HG02642 (cell line): ENCODE measurements around the gene SLC27A5.

ENCODE experiments used
- ATAC-seq: cut with Tn5 transposase; IDR thresholded peaks from one replicate; pipeline ENCODE4 v1.9.1; 2021; ENCODE audit warnings: mild to moderate bottlenecking; ENCODE audit not compliant: unreplicated experiment, poor library complexity

Gene SLC27A5, protein sequence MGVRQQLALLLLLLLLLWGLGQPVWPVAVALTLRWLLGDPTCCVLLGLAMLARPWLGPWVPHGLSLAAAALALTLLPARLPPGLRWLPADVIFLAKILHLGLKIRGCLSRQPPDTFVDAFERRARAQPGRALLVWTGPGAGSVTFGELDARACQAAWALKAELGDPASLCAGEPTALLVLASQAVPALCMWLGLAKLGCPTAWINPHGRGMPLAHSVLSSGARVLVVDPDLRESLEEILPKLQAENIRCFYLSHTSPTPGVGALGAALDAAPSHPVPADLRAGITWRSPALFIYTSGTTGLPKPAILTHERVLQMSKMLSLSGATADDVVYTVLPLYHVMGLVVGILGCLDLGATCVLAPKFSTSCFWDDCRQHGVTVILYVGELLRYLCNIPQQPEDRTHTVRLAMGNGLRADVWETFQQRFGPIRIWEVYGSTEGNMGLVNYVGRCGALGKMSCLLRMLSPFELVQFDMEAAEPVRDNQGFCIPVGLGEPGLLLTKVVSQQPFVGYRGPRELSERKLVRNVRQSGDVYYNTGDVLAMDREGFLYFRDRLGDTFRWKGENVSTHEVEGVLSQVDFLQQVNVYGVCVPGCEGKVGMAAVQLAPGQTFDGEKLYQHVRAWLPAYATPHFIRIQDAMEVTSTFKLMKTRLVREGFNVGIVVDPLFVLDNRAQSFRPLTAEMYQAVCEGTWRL

DNA sequence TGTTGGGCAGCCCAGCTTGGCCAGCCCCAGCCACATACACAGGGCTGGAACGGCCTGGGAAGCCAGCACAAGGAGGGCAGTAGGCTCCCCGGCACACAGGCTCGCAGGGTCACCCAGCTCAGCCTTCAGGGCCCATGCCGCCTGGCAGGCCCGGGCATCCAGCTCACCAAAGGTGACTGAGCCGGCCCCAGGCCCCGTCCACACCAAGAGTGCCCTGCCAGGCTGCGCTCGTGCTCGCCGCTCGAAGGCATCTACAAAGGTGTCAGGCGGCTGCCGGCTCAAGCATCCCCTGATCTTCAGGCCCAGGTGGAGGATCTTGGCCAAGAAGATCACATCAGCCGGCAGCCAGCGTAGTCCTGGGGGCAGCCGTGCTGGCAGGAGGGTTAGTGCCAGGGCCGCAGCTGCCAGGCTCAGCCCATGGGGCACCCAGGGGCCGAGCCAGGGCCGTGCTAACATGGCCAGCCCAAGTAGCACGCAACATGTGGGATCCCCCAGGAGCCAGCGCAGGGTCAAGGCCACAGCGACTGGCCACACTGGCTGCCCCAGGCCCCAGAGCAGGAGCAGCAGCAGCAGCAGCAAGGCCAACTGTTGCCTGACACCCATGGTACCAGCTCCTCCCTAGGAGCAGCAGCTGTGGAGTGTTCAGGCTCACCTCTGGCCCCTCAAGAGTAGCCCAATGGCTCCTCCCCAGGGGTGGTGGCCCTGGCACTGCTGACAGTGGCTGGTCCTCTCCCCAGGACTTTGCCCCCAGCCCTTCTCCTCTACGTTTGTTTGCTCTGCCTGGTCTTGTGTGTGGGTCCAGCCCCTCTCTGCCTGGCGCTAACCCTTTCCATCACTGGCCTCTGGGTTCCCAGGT lies at the start of gene SLC27A5:
TSS of gene SLC27A5 (minus strand) at position 640 of the 856 bp plus-strand sequence. CDS start at position 603, 37 bp downstream.
- no peak for ATAC-seq

DNA sequence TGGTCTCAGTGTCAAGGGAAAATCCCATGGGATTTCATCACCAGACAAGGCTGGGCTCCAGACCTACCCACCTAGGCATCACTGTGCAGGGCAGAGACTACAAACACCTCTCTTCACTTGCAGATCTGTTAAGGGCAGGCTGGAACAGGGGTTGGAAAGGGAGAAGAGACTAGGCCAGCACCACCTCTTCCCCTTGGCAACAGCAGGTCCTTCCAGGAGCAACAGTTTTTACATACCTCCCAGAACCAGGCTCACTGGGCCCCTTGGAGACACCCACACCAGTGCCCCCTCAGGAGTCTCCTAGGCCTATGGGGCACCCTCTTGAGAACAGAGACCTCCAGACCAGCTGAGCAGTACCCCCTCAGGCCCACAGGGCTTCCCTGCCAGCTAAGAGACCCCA lies 49.1 kb upstream of the SLC27A5 start:
- no peak for ATAC-seq

DNA sequence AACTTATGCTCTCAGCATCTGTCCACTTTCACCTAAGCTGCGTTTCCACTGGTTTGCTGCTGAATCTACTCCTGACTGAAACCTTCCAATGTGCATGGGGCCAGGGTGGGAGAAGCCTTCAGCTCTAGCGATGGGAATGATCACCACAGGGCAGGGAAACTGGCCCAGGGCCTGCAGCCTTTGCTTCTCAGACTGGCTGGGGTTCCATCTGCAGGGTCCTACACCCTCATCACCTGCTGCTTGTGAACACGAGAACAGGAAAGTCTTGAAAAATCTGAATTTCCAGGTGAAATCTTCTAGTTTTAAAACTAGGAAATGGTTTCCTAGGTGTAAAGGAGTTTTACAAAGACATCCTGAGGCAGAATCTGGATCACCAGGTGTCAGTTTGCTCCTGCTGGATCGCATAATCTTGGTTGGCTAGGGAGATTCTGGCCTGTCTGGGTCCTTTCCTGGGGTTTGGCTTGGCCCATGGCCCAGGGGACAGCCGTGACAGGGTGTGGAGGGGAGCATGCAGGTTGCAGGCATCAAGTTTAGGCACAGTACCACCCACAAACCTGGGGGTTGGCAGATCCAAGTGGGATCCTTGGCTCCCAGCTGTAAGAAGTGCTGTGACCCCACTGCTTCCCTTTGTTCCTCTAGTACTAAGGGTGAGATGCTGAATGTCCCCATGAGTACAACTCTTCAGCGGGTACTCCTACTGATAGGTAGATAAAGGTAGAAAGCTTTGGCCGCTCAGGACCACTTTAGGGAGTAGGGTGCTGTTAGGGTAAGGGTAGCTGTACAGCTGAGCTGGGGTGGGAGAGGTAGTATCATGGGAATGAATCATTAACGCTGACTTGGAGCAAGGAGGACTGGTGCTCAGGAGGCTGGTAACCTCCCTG lies 48.5 kb upstream of the SLC27A5 start:
- no peak for ATAC-seq

DNA sequence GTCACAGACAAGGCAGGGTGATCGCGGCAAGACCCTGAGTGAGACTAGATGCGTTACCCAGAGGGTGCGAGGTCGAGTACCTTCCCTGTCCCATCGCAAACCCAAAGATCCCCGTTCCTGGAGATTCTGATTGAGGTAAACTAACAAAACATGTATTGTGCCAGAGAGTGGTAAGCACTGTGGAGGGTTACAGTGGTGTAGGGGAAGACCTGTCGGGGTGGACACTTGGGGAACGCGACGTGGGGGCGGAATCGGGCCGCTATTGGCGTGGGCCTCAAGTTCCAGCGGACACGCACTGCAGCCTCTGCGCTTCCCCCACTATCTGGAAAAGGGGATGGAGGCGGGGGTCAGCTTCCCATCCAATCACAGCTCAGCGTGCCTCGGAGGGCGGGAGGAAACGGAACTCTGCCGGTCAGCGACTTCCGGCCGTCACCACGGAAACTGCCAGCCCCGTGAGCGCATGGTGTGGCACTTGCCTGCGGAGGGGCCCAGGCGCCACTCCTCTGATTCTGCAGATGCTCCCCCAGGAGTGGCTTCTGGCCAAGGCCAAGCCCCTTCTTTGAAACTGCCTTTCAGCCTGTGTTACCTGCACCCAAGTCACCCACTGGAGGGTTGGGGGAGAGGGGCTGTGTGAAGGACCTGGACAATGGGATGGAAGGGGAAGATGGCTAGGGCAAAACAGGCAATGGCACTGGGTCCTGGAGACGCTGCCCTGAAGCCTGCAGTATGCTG lies 47.6 kb upstream of the SLC27A5 start:
- ATAC-seq: peak; percentile 26

DNA sequence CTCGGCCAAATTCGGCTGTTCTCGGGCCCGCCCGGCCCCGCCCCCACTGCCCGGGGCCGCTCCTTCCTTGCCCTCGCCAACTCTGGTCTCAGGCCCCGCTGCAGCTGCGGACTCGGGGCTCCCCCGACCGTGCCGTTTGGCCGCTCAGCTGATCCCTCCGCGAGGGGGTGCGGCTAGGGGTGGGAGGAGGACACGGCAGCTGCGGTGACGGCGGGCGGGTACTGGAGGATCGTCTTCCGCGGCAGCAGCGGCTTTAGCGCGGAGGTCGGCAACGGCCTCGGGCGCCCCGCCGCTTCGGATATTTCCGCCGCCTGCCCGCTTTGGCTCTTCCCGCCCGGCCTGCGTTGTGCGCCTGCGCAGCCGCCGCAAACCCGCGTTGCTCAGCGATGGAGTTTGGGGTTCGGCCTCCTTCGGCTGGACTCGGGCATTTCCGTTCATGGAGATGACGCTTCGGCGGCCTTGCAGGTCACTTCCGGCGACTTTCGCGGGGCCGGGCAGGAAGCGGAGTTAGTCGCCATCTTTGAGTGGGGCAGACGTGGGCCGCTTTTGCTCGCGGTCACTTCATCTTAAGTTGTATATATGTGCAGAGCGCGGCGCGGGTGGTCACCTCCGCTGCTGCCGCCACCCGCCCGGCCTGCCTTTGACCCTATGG lies 47.0 kb upstream of the SLC27A5 start:
- peak; percentile 60 for ATAC-seq

DNA sequence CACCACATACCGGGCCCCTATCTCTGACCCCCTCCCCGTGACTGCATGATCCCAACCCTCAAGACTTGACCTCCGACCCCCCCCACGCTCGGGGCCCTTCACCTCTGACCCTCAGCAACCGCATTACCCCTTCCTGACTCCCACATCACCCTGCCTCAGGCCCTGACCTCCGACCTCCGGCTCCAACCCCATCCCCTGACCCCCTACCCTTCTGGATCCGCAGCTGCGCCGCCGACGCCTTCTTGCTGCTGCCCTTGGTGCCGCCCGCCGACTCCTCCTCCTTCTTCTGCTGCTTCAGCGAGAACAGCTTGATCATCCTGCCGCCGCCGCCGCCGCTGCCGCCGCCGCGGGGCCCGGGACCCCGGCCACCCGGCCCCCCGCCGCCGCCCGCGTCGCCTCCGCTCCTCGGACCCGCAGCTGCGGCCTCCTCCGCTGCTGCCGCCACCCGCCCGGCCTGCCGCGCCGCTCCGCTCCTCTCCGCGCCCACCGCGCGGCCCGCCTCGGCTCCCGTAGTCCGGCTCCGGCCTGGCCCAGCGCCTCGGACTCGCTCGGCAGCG lies 46.4 kb upstream of the SLC27A5 start, which contains the start of gene UBE2M:
TSS of gene UBE2M (minus strand) at position 546 of the 557 bp plus-strand sequence. CDS start at position 316, 230 bp downstream.
- peak; percentile 0 for ATAC-seq

DNA sequence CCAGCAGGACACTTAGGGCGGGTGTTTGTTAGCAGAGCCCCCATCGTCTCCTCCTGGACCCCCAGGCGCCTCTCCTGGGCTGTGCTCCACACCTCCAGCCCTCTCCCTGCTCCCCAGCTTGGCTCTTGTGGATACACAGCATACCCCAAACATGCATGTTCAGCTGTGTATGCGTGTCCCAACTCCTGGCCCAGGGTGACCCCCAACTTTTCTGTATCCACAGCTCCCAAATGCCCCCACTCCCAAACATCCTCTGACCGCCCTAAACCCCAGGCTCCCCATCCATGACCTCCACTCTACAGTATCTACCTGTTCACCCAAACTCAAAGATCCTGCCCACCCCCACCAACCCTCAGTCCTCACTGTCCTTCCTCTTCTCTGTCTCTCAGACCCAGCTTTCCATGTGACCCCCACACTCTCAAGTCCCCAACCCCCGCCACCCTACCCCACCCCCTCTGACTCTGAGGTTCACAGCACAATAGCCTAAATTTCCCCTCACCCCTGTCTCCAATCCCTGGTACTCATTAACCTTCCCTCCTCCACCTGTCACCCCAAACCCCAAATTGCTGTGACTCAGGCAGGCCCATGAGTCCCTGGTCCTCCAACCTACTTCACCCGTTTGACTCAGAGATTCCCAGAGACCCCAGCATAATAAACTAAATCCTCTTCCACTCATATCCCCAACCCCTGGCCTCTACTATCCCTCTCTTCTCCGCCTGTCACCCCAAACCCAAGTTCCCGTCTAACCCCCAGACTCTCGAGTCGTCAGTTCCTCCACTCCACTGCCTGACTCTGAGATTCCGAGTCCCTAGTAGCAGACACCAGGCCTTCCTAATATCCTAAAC lies 45.7 kb upstream of the SLC27A5 start:
- no peak for ATAC-seq

DNA sequence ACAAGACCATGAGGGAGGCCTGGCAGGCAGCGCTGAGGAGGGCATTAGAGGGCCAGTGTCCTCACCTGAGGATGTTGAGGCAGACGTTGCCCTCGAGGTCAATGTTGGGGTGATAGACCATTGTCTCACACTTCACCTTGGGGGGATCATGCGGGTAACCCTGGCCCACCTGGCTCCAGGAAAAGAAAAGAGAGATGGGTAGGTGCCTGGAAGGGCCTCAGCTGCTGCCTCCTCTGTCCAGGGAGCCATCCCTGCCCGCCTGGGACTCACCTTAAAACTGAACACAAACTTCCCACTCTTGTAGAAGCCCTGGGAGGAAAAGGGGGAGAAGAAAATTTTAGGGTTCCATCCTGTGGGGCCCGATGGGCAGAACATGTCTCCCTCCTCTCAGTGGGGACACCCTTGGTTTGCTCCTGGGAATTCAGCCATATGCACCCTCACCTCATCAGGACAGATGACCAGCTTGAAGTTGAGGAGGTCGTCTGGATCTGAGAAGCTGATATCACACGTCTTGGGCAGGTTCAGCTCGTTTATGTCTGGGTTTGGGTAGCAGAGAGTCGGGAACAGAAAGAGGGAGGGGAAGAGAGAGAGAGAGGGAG lies 44.9 kb upstream of the SLC27A5 start:
- no peak for ATAC-seq

DNA sequence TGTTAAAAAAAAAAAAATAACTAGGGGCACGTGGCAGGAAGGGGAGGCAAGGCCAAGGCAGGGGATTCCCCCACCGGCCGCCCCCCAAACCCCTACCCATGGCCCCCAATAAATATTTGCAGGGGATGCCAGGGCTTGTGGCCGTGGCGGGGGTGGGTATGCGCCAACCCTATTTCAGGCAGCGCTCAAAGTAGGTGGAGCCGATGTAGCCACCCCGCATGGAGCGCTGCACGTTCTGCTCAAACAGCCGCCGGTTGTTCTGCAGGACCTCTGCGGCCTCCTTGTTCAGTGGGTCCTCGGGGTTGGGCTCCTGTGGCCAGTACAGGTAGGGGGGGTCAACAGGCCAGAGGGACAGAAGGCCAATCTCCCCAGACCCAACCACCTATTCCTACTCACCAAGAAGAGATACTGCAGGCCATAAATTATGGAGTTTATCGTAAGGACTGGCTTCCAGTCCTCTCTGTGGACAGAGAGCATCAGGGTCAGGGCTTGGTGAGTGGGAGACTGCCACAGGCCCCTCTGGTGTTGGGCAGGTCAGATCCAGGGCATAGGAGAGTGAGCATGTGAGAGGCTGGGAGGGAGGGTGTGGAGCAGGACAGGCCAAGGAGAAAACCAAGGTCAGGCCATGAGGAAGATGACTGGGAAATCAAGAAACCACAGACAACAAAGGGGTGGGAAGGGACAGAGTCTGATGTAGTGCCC lies 44.3 kb upstream of the SLC27A5 start:
- no peak for ATAC-seq

DNA sequence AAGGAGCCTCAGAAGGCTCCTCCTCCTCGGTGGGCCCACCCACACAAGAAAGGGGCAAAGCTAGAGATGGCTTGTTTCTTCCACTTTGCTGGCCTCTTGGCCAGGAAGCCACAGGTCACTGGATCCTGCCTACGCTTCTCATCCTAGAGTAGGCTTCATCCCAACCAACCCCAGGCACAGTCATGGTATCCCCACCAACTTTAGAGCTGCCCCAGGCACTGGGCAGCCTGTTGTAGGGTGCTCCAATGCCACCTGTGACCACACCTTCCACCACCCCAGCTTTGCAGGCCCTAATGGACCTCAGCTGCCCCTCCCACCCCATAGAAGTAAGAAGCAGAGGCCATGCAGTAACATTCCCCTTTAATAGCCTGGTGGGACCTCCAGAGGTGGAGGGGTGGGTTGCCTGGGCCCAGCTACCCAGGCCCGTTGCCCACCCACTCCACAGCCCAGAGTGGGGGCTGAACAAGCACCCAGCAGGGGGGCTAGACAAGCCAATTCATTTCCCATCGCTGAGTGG lies 43.6 kb upstream of the SLC27A5 start:
- ATAC-seq: no peak

DNA sequence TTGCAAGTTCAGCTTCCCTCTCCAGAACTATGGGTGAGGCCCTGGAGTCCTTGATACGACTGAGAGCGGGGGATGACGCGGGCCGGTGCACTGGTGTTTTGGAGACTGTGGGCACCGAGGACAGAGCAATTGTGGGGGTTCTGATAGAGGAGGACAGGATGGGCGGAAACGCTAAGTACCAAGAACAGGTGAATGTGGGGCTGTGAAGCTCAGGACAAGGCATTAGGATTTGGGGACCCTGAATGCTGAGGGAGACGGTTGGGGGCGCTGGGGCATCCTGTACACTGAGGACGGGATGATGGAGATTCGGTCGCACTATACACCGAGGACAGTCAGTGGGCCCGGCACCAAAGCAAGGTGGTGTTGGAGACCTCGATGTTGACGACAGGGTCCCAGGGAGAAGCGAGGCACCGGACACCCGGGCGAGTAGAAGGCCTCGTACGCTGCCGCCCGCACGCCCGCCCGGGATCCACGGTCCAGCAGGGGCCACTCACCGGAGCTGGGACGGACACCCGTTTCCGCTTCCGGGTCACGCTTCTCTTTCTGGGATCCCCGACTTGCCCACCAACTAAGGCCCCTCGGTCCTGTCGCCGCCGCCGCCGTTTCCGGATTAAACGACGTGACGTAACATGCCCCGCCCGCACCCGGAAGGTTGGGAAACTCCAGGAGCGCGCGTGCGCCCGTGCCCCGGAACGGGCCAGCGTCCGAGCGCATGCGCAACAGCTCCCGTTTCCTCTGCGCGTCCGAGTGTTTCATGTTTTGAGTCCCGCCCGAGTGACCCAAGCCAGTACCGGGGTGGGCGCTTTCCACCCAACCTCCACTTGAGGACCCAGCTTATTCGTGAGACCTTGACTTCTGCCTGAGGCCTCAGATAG lies 42.9 kb upstream of the SLC27A5 start, which contains the start of gene CHMP2A:
TSS of gene CHMP2A (minus strand) at position 612 of the 875 bp plus-strand sequence. CDS start 893 bp downstream, outside the sequence.
- peak; percentile 37 for ATAC-seq

DNA sequence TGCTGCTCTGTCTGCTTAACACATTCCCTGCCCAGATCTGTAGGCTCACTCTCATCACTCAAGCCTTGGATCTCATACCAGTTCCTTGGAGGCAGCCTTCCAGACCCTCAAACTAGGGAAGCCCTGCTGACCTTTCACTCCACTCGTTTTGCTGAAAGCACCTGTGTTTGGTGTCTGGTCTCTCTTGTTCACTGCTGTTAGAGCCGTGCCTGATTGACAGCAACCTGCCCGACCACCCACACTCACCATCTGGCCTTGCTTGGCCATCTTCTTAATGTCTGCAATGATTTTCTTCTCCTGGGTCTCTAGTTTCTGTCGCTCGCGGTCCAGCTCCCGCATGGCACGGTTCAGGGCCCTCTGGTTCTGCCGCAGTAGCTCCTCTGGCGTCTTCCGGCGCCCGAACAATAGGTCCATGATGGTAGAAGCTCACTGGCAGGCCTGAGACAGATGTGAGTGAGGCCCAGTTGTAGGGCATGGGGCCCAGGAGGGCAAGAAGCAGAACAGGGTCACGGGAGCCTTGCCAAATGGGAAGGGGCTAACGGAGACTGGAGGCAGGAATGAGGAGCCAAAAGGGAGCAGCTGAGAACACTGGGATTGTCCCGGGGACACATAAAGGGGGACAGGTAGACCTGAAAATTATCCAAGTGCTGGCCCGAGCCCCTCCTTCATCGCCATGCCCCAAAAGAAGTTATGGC lies 42.2 kb upstream of the SLC27A5 start:
- no peak for ATAC-seq

DNA sequence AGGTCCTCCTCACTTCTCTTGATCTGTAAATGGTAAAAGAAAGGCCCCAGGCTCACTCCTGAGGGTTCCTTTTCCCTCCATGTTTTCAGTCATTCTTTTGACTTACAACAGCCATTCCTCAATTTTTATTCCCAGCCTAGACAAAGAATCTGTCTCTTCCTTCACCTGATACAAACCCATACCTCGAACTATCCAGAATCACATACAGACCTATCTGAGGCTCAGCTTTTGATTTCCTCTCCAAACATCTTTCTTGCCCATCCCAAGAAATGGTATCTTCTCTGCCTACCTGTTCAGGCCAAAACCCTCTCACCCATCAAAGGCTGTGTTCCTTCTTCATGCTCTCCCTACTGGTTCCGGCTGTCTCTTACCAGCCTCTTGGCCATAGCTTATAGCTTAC lies 40.9 kb upstream of the SLC27A5 start:
- no peak for ATAC-seq
